H1 (cell line): ENCODE data around the gene GUCY1B1. TPM values are rescaled to one million over a fixed set of nuclear protein-coding genes. Genes with fewer than 3 reads are reported as not detected.

Experiments
- CTCF ChIA-PET: fragments of 300-600 bp; sonication (Branson Sonifier 250); formaldehyde crosslinking; loops from one replicate; lab custom pipeline; 2021; ENCODE audit not compliant: partially characterized antibody; lab: Charles Lee
- POLR2A ChIA-PET: fragments of 300-600 bp; sonication (Branson Sonifier 250); formaldehyde crosslinking; loops from one replicate; lab custom pipeline; 2021; ENCODE audit warnings: inconsistent platforms; ENCODE audit not compliant: partially characterized antibody; lab: Charles Lee
- DNase-seq, 2 experiments: peaks; one replicate each; pipeline versions ENCODE4 v3.0.0 to v3.0.0-alpha.2; 2010 to 2022; ENCODE audit warnings: low spot score in 2 of 2, low read depth in 1 of 2, mixed read lengths in 1 of 2
- FAIRE-seq: peaks from 2 replicates; lab custom pipeline; 2011; peaks lifted over from hg19 to GRCh38; lab: Jason Lieb, UNC
- H2AFZ ChIP-seq: 2 replicates; pipeline ENCODE4 v1.8.1; 2012; ENCODE audit warnings: low read length, inconsistent platforms
- H2AK5ac ChIP-seq: 2 replicates; pipeline ENCODE4 v1.6.1; 2013; ENCODE audit warnings: low read depth, low read length
- H2BK120ac ChIP-seq: replicated peaks from 2 replicates; pipeline ENCODE3; 2013; ENCODE audit warnings: low read depth, low read length, inconsistent platforms
- H2BK12ac ChIP-seq: 2 replicates; pipeline ENCODE4 v1.6.1; 2013; ENCODE audit warnings: low read depth, low read length
- H2BK15ac ChIP-seq: 2 replicates; pipeline ENCODE4 v1.6.1; 2013; ENCODE audit warnings: low read length
- H2BK20ac ChIP-seq: 2 replicates; pipeline ENCODE4 v1.6.1; 2013; ENCODE audit warnings: low read length
- H2BK5ac ChIP-seq: 2 replicates; pipeline ENCODE4 v1.6.1; 2013; ENCODE audit warnings: low read depth, low read length
- H3K14ac ChIP-seq: 2 replicates; pipeline ENCODE4 v1.6.1; 2013; ENCODE audit warnings: inconsistent platforms; ENCODE audit not compliant: insufficient read length
- H3K18ac ChIP-seq: 2 replicates; pipeline ENCODE4 v1.6.1; 2013; ENCODE audit warnings: low read length; ENCODE audit errors: extremely low read depth
- H3K23ac ChIP-seq: 2 replicates; pipeline ENCODE4 v1.6.1; 2013; ENCODE audit warnings: inconsistent platforms; ENCODE audit not compliant: insufficient read length
- H3K23me2 ChIP-seq: 2 replicates; pipeline ENCODE4 v1.6.1; 2013; ENCODE audit warnings: low read depth, low read length
- H3K27ac ChIP-seq: 2 replicates; pipeline ENCODE4 v1.6.1; 2011; ENCODE audit warnings: low read depth, low read length, inconsistent platforms
- H3K27me3 ChIP-seq, 4 experiments: replicated peaks in 1 of 4; 1 replicate in 1 of 4; 2 replicates in 3 of 4; pipeline versions ENCODE4 v1.6.1 to v1.8.1; 2011 to 2013; ENCODE audit warnings: low read length in 3 of 4, mild to moderate bottlenecking in 3 of 4, inconsistent platforms in 2 of 4, mixed read lengths in 2 of 4, moderate library complexity in 1 of 4; ENCODE audit not compliant: control insufficient read depth in 3 of 4, insufficient read depth in 3 of 4; ENCODE audit errors: extremely low read depth in 1 of 4
- H3K36me3 ChIP-seq, 4 experiments: 2 replicates each; pipeline versions ENCODE4 v1.6.1 to v1.8.1; 2011 to 2013; ENCODE audit warnings: mild to moderate bottlenecking in 4 of 4, low read length in 3 of 4, moderate library complexity in 2 of 4, control low read depth in 1 of 4, inconsistent platforms in 1 of 4; ENCODE audit not compliant: insufficient read depth in 4 of 4, control insufficient read depth in 2 of 4
- H3K4ac ChIP-seq: replicated peaks from 2 replicates; pipeline ENCODE3; 2013; ENCODE audit warnings: low read length, low read depth, mixed read lengths, inconsistent platforms; ENCODE audit not compliant: insufficient read length
- H3K4me1 ChIP-seq, 4 experiments: replicated peaks in 1 of 4; 1 replicate in 1 of 4; 2 replicates in 3 of 4; pipeline versions ENCODE4 v1.6.1 to v1.8.1; 2011 to 2013; ENCODE audit warnings: low read length in 3 of 4, inconsistent platforms in 2 of 4, mixed read lengths in 1 of 4; ENCODE audit not compliant: insufficient read depth in 4 of 4, control insufficient read depth in 3 of 4
- H3K4me2 ChIP-seq, 2 experiments: 2 replicates each; pipeline versions ENCODE4 v1.6.1 to v1.8.1; 2011 to 2013; ENCODE audit warnings: low read depth in 2 of 2, low read length in 2 of 2, control low read depth in 1 of 2, inconsistent platforms in 1 of 2, mild to moderate bottlenecking in 1 of 2; ENCODE audit not compliant: insufficient read depth in 1 of 2
- H3K4me3 ChIP-seq, 4 experiments: fragments of 200-600, 300-600 bp in 1 of 4; sonication (generic), shearing (Covaris generic), sonication (Bioruptor Twin) in 1 of 4; 2 replicates each; pipeline versions ENCODE4 v1.5.1 to v1.8.1; 2011 to 2016; ENCODE audit warnings: low read length in 4 of 4, low read depth in 3 of 4, control low read depth in 2 of 4, inconsistent platforms in 2 of 4, mild to moderate bottlenecking in 2 of 4, mixed read lengths in 1 of 4, moderate library complexity in 1 of 4; ENCODE audit not compliant: insufficient read depth in 2 of 4; ENCODE audit errors: extremely low read depth in 1 of 4
- H3K56ac ChIP-seq: replicated peaks from 2 replicates; pipeline ENCODE3; 2013; ENCODE audit warnings: low read depth, mild to moderate bottlenecking, mixed read lengths, low read length, inconsistent platforms; ENCODE audit not compliant: insufficient read length
- H3K79me1 ChIP-seq: 2 replicates; pipeline ENCODE4 v1.6.1; 2013; ENCODE audit warnings: low read depth, low read length, control low read depth
- H3K79me2 ChIP-seq, 2 experiments: 2 replicates each; pipeline versions ENCODE4 v1.6.1 to v1.8.1; 2012 to 2013; ENCODE audit warnings: low read length in 2 of 2, mild to moderate bottlenecking in 2 of 2, inconsistent platforms in 1 of 2; ENCODE audit not compliant: insufficient read depth in 2 of 2, control insufficient read depth in 1 of 2
- H3K9ac ChIP-seq, 4 experiments: replicated peaks in 1 of 4; 1 replicate in 1 of 4; 2 replicates in 3 of 4; pipeline versions ENCODE4 v1.6.1 to v1.8.1; 2011 to 2013; ENCODE audit warnings: low read depth in 3 of 4, low read length in 3 of 4, control low read depth in 2 of 4, mild to moderate bottlenecking in 2 of 4, moderate library complexity in 2 of 4, inconsistent platforms in 1 of 4; ENCODE audit errors: extremely low read depth in 1 of 4
- H3K9me3 ChIP-seq, 2 experiments: 2 replicates each; pipeline versions ENCODE4 v1.6.1 to v1.8.1; 2012 to 2013; ENCODE audit warnings: mild to moderate bottlenecking in 2 of 2, moderate library complexity in 2 of 2, control low read depth in 1 of 2, inconsistent platforms in 1 of 2, low read depth in 1 of 2, low read length in 1 of 2, mixed read lengths in 1 of 2; ENCODE audit not compliant: insufficient read depth in 2 of 2
- H4K20me1 ChIP-seq, 2 experiments: replicated peaks in 1 of 2; 2 replicates each; pipeline versions ENCODE3 to v1.8.1; 2011 to 2013; ENCODE audit warnings: inconsistent platforms in 2 of 2, low read length in 2 of 2, mild to moderate bottlenecking in 1 of 2; ENCODE audit not compliant: insufficient read depth in 2 of 2, control insufficient read depth in 1 of 2
- H4K5ac ChIP-seq: 2 replicates; pipeline ENCODE4 v1.6.1; 2013; ENCODE audit warnings: low read length, low read depth, mixed read lengths, inconsistent platforms; ENCODE audit not compliant: insufficient read length
- H4K8ac ChIP-seq: 2 replicates; pipeline ENCODE4 v1.8.0; 2013; ENCODE audit warnings: mild to moderate bottlenecking, moderate library complexity, low read length, inconsistent platforms; ENCODE audit not compliant: insufficient read depth; ENCODE audit errors: extremely low read depth
- H4K91ac ChIP-seq: replicated peaks from 2 replicates; pipeline ENCODE3; 2013; ENCODE audit warnings: low read length, mixed read lengths, inconsistent platforms; ENCODE audit not compliant: insufficient read length
- CHD1 ChIP-seq: IDR thresholded peaks from 2 replicates; pipeline ENCODE4 v1.6.1; 2012; ENCODE audit warnings: low read depth, low read length, improper control_type of control experiment
- CHD2 ChIP-seq: IDR thresholded peaks from 2 replicates; pipeline ENCODE4 v1.6.1; 2012; ENCODE audit warnings: low read length, improper control_type of control experiment
- E2F6 ChIP-seq: IDR thresholded peaks from 2 replicates; pipeline ENCODE4 v1.6.1; 2012; ENCODE audit warnings: inconsistent platforms
- GTF2F1 ChIP-seq: IDR thresholded peaks from 2 replicates; pipeline ENCODE4 v1.6.1; 2012; ENCODE audit warnings: low read depth, low read length, improper control_type of control experiment, borderline replicate concordance
- MAFK ChIP-seq: IDR thresholded peaks from 2 replicates; pipeline ENCODE4 v1.6.1; 2012; ENCODE audit warnings: low read depth, mild to moderate bottlenecking, improper control_type of control experiment, low read length
- NANOG ChIP-seq: IDR thresholded peaks from 2 replicates; pipeline ENCODE4 v1.6.1; 2011; ENCODE audit warnings: low read length, low read depth, mild to moderate bottlenecking, inconsistent platforms; ENCODE audit not compliant: insufficient read depth, poor library complexity, severe bottlenecking
- NRF1 ChIP-seq: IDR thresholded peaks from 2 replicates; pipeline ENCODE4 v1.6.1; 2011; ENCODE audit warnings: mild to moderate bottlenecking, low read depth, low read length, improper control_type of control experiment
- POLR2A ChIP-seq, 2 experiments: IDR thresholded peaks; 1 replicate in 1 of 2; 2 replicates in 1 of 2; pipeline ENCODE4 v1.6.1; 2011; ENCODE audit warnings: low read depth in 2 of 2, low read length in 2 of 2, mild to moderate bottlenecking in 2 of 2; ENCODE audit errors: control extremely low read depth in 1 of 2
- POU5F1 ChIP-seq: IDR thresholded peaks from 2 replicates; pipeline ENCODE4 v1.6.1; 2011; ENCODE audit warnings: low read depth, mild to moderate bottlenecking, low read length, moderate library complexity
- SIRT6 ChIP-seq: IDR thresholded peaks from one replicate; pipeline ENCODE4 v1.7.1; 2012; ENCODE audit warnings: low read length, inconsistent platforms
- SP1 ChIP-seq: IDR thresholded peaks from 2 replicates; pipeline ENCODE4 v1.6.1; 2011; ENCODE audit warnings: low read depth, low read length
- YY1 ChIP-seq: IDR thresholded peaks from 2 replicates; pipeline ENCODE4 v1.6.1; 2011; ENCODE audit warnings: low read depth, mild to moderate bottlenecking, low read length
- polyA plus RNA-seq, 7 experiments: library from polyadenylated mRNA; depleted of rRNA in 3 of 7; stranded (reverse) in 5 of 7; unstranded in 2 of 7; fragments of >200 nt in 5 of 7; fragments of 200-250 nt in 2 of 7; gene quantifications; 1 replicate in 5 of 7; 2 replicates in 1 of 7; 4 replicates in 1 of 7; pipeline versions ENCODE4 v1.2.1 to v1.2.3, GENCODE V29; 2011 to 2013; ENCODE audit warnings: missing spikeins in 2 of 7, mixed read lengths in 2 of 7
- total RNA-seq: library from RNA; stranded (reverse); fragmentation: NEBNext Ultra II Directional; extraction: Animal tissue kit (Norgen Biotek cat#: 25700); gene quantifications from 2 replicates; pipeline ENCODE4 v1.2.1, GENCODE V29; 2021

The GUCY1B1 gene
- total and polyA plus RNA-seq, 2 of the 8 experiments (the other 6 are each of a cell fraction or from before 2014, with no cell fraction given): 1.5 to 2.9 TPM

- Histone ChIP-seq H2BK15ac (no peak overlapping the region), H2AFZ (no peak overlapping the region), H3K18ac (no peak overlapping the region), H3K36me3 (no peaks in the 10 kb centered on the region), H3K23ac (no peak overlapping the region), H3K4me3 (no peak overlapping the region), H3K4me2 (no peak overlapping the region), H3K56ac (no peak overlapping the region), H3K27ac (no peak overlapping the region), H3K4me1 (no peaks in the 10 kb centered on the region; a peak in 1 of 7 replicates), H2BK5ac (no peak overlapping the region), H4K8ac (no peak overlapping the region), H3K4ac (no peak overlapping the region), H3K27me3 (no peaks in the 10 kb centered on the region), H3K79me1 (no peaks in the 10 kb centered on the region), H3K23me2 (no peaks in the 10 kb centered on the region), H4K20me1 (no peaks in the 10 kb centered on the region), H2AK5ac (no peak overlapping the region), H3K9me3 (peaks cover 8 to 17% of the 10 kb centered on the region in 2 experiments)
- no peak for DNase-seq
- FAIRE-seq: no peak
- CTCF ChIA-PET: no interaction called here
- TF ChIP-seq GTF2F1 (no peak), NRF1 (no peak), NANOG (no peak), YY1 (no peak), POLR2A (IDR thresholded peaks at IDR 0.05; ENCODE audit: control extremely low read depth in 1 of 2, low read depth in 2 of 2, low read length in 2 of 2) (no peak), E2F6 (no peak), POU5F1 (no peak), SP1 (no peak), SIRT6 (no peak), CHD2 (no peak), MAFK (no peak), CHD1 (no peak)
- TF ChIP-seq, all 59 proteins: peak for 0
- Histone ChIP-seq H3K9ac (no peak overlapping the region), H2BK120ac (no peak overlapping the region), H3K14ac (no peak overlapping the region), H2BK12ac (no peak overlapping the region), H3K79me2 (no peaks in the 10 kb centered on the region), H2BK20ac (no peak overlapping the region), H4K91ac (no peak overlapping the region), H4K5ac (no peak overlapping the region)
- POLR2A ChIA-PET: interaction anchor here (0.7 kb wide), 1 partner anchor 15 kb away, joined by 3 read pairs; no protein-coding TSS in a partner anchor
Observed at GRCh38 chr4:155846929-155847328, 88.1 kb downstream of the GUCY1B1 start.
